ENCODE measurements around the gene ADRB2.

The ADRB2 gene

GRCh38 chr5:148805326-148806290, 20.8 kb upstream of the ADRB2 start:
- DNase-seq, result peak; percentile 83 to 92

GRCh38 chr5:148806520-148806931, 19.9 kb upstream of the ADRB2 start:
- DNase-seq, result no peak

- no peak for DNase-seq
Measured at GRCh38 chr5:148807851-148808250, 18.6 kb upstream of the ADRB2 start.

GRCh38 chr5:148808864-148809642, 17.4 kb upstream of the ADRB2 start:
- DNase-seq, result peak in 1 of 2 experiments; percentile 67

- DNase-seq, result peak in 1 of 2 experiments; percentile 30
Measured at GRCh38 chr5:148809781-148810524, 16.5 kb upstream of the ADRB2 start.

GRCh38 chr5:148810823-148811222, 15.6 kb upstream of the ADRB2 start:
- DNase-seq, result no peak

- DNase-seq, result no peak
Measured at GRCh38 chr5:148811756-148812155, 14.7 kb upstream of the ADRB2 start.

GRCh38 chr5:148815086-148815485, 11.3 kb upstream of the ADRB2 start:
- peak in 1 of 2 experiments; percentile 62 for DNase-seq

- no peak for DNase-seq
Measured at GRCh38 chr5:148815578-148815977, 10.8 kb upstream of the ADRB2 start.

GRCh38 chr5:148816357-148816756, 10.1 kb upstream of the ADRB2 start:
- DNase-seq, result no peak

- DNase-seq, result peak in 1 of 2 experiments; percentile 27
Measured at GRCh38 chr5:148816782-148817181, 9.6 kb upstream of the ADRB2 start.

GRCh38 chr5:148817606-148818005, 8.8 kb upstream of the ADRB2 start:
- no peak for DNase-seq

GRCh38 chr5:148820461-148821395, 5.7 kb upstream of the ADRB2 start:
- peak in 1 of 2 experiments; percentile 11 for DNase-seq

- DNase-seq, result no peak
Measured at GRCh38 chr5:148823871-148824270, 2.5 kb upstream of the ADRB2 start.

GRCh38 chr5:148825716-148826052, 727 bp upstream of the ADRB2 start:
- DNase-seq, result no peak

- no peak for DNase-seq
Measured at GRCh38 chr5:148826739-148827070, 294 bp downstream of the ADRB2 start.

- no peak for DNase-seq
Measured at GRCh38 chr5:148827723-148828122, 1.3 kb downstream of the ADRB2 start.

GRCh38 chr5:148828511-148829247, 2.3 kb downstream of the ADRB2 start:
- DNase-seq, result no peak

- DNase-seq, result no peak
Measured at GRCh38 chr5:148829248-148829594, 2.8 kb downstream of the ADRB2 start.

GRCh38 chr5:148829734-148830133, 3.3 kb downstream of the ADRB2 start:
- DNase-seq, result peak in 1 of 2 experiments; percentile 54

- DNase-seq, result peak in 1 of 2 experiments; percentile 21
Measured at GRCh38 chr5:148830211-148830610, 3.8 kb downstream of the ADRB2 start.

All from NCI-H446 (cell line).